ENCODE measurements around the gene CCDC70. TPM values are rescaled to one million over a fixed set of nuclear protein-coding genes. Genes with fewer than 3 reads are reported as not detected.

The CCDC70 gene
- total and polyA plus RNA-seq, 4 donors, result 0.36 TPM; not detected in 3

- WGBS, result 94% methylated on average over 11 of the region's 11 CpGs
- H3K36me3 ChIP-seq (ENCODE audit: control insufficient read depth in 4 of 4, insufficient read depth in 3 of 4, low read depth in 1 of 4, low read length in 3 of 4), result peaks cover 0 to 2% (median 0%) of the 10 kb centered on the region in 4 donors
- no peaks in the 10 kb centered on the region for H3K4me1 ChIP-seq (ENCODE audit: control insufficient read depth in 4 of 4, insufficient read depth in 4 of 4, low read length in 3 of 4)
- DNase-seq (ENCODE audit: low spot score), result no peak
- H3K4me3 ChIP-seq (ENCODE audit: low read depth in 1 of 3, low read length in 3 of 3), result no peak overlapping the region
- no peak overlapping the region for H3K27ac ChIP-seq (ENCODE audit: low read depth in 1 of 2, low read length in 2 of 2)
- no peak overlapping the region for H3K9ac ChIP-seq (ENCODE audit: low read depth in 1 of 2, low read length in 2 of 2)
- no peaks in the 10 kb centered on the region for H3K9me3 ChIP-seq (ENCODE audit: control insufficient read depth in 4 of 4, low read length in 3 of 4)
- H3K27me3 ChIP-seq (ENCODE audit: control insufficient read depth in 4 of 4, insufficient read depth in 4 of 4, low read length in 3 of 4), result no peaks in the 10 kb centered on the region
- no peak for TF ChIP-seq RAD21 (IDR thresholded peaks at IDR 0.05)
- TF ChIP-seq YY1 (IDR thresholded peaks at IDR 0.05), result no peak
- TF ChIP-seq REST (IDR thresholded peaks at IDR 0.05), result no peak
- TF ChIP-seq FOXA2 (IDR thresholded peaks at IDR 0.05), result no peak
- no peak for TF ChIP-seq ATF3 (IDR thresholded peaks at IDR 0.05)
- no peak for TF ChIP-seq FOXA1 (IDR thresholded peaks at IDR 0.05)
- TF ChIP-seq EGR1 (IDR thresholded peaks at IDR 0.05; ENCODE audit: low read depth in 2 of 2), result no peak
- TF ChIP-seq NR2F2 (IDR thresholded peaks at IDR 0.05), result no peak
- no peak for TF ChIP-seq SP1 (IDR thresholded peaks at IDR 0.05)
- no peak for TF ChIP-seq HNF4G (IDR thresholded peaks at IDR 0.05)
- TF ChIP-seq HNF4A (conservative IDR thresholded peaks at IDR 0.05), result no peak
- TF ChIP-seq TAF1 (conservative IDR thresholded peaks at IDR 0.05), result no peak
- no peak for TF ChIP-seq CTCF (IDR thresholded peaks at IDR 0.05; ENCODE audit: low read depth, low read length, missing input control)
- TF ChIP-seq JUND (IDR thresholded peaks at IDR 0.05), result no peak
- no peak for TF ChIP-seq GABPA (IDR thresholded peaks at IDR 0.05 in 1 of 2, conservative IDR thresholded peaks at IDR 0.05 in 1 of 2)
- TF ChIP-seq MAX (IDR thresholded peaks at IDR 0.05), result no peak
- TF ChIP-seq RXRA (IDR thresholded peaks at IDR 0.05), result no peak
- TF ChIP-seq ZBTB33 (IDR thresholded peaks at IDR 0.05), result no peak
These were observed 12.9 kb downstream of the CCDC70 start for GRCh38 chr13:51874651-51875050.

Measured in liver (tissue), 9 donors.